ENCODE data around the gene SEMA3F.

The SEMA3F gene

DNA sequence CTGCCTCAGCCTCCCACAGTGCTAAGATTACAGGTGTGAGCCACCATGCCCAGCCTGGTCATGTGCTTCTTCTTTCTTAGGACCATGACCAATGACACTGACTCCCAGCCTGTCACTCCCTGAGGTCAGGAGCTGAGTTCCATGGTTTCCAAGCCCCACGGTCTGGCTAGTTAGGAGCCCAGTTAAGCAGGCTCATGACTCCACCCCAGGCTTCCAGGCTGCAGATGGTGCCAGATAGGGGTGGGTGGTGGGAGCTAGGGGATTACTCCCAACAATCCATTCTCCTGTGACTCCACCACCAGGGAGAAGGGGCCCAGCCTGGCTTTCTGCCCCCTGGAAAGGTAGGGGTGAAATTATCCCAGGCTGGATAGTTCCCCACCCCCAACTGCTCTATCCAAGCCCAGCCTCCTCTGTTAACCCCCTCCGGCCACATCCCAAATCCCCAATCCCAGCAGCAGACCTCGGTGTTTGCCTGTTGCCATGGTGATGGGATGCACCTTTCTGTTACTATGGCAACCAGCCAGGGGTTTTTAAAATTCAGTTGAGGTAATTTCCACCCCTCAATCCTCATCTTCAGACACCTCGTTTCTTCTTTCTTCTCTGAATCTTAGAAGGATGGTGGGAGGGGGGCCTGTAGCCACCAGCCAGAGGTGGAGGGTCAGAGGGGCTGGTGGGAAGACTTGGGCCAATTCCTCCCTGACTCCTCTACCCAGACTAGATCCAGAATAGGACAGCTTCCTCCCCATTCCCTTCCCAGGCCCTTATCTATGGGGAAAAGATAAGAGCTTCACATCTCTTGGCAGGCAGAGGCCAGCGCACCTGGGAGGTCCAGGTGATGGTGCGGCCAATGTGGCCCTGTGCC, 22.5 kb upstream of the SEMA3F start:
- no peak for DNase-seq (ENCODE audit: low read depth in 2 of 2)

DNA sequence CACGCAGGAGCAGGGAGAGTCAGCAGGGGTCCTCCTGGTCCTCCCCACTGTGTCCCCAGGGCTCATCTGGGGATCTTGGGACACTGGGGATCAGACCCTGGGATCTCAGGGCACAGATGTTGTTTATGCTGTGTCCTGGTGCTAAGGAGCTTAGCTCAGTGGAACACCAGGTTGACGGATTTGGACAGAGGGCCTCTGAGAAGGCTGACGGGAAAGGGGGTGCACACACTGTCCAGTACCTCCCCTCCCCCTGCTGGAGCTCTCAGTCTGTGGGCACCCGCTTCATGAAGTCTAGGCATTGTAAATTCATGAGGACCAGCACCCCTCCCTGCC, 21.9 kb upstream of the SEMA3F start:
- no peak for DNase-seq (ENCODE audit: low read depth in 2 of 2)

DNA sequence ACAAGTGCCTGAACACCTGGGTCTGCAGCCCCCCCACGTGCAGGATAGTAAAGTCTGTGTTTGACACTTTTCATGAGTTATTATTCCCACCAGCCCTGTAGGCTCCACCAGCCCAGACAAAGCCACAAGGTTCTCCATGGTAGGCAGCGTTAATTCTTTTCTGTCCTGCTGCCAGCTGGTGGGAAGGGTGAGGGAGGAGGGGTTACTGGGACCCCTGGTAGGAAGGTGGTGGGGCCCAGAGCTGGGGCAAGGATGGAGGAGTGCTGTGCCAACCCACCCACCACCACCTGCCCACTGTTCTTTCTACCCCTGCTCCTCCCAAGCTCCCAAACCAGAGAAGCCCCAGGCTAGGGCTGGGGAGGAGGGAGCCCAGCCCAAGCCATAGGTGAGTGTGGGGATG, 20.8 kb upstream of the SEMA3F start:
- DNase-seq (ENCODE audit: low read depth in 2 of 2): no peak

DNA sequence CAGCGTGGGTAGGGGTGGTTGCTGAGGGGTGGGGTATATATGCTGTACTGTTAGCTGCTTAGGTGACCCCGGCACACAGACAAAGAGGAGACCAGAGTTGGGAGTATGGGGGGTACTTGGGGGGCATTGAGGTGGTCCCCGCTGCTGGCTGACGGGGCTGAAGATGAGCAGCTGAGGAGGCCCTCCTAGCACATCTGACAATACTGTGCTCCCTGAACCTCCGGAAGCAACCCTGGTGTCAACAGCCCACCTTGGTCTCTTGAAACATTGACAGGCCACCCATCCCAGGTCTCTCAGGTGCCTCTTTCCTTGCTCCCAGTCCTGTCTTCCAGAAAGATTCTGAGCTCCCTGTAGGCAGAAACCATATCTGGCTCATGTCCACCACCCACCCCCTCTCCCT, 19.2 kb upstream of the SEMA3F start:
- no peak for DNase-seq (ENCODE audit: low read depth in 2 of 2)

DNA sequence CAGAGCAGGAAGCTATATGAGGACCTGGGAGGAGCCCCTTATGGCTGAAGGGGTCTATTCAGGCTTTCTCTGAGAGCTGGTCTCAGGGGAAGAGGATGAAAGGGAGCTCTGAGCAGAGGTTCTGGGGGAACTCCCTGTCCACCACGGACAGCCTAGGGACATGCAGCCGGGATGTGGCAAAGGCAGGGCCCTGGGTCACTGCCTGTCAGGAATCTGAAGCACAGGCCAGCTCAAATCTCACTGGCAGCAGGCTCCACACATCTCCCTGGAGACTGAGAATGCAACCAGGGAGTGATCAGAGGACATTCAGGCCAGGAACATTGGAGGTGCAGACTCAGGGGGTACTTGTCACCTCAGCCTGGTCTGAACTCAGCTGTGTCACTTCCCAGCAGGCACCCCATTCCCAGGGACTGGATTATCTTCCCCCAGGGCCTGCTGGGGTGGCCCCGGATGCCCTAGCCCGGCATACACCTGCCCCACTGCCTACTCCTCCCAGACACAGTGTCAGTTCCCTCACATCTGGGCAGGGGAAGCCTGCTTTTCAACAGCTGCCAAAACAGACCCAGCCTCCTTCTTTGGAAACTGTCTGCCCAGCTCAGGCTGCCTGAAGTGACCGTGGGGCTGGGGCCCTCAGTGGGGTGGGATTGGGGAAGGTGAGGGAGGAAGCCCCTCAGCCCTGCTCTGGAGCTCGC, 18.3 kb upstream of the SEMA3F start:
- DNase-seq (ENCODE audit: low read depth in 2 of 2): no peak

DNA sequence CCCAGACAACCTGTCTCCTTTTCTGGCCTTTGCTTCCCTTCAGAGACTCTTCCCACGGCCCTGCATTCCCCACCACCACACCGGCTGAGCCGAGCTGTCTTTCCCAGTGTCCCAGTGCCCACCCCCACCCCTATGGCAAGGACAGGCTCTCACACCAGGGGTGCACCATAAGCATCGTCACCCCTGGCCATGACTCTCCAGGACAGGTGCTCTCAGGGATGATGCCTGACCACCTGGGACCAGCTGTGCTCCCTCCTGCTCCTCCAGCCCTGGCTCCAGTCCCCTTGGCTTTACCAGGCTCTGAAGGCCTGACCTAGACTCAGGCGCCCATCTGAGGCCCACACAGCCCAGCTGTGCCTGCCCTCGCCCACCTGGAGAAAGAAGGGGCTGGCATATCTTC, 17.6 kb upstream of the SEMA3F start:
- no peak for DNase-seq (ENCODE audit: low read depth in 2 of 2)

DNA sequence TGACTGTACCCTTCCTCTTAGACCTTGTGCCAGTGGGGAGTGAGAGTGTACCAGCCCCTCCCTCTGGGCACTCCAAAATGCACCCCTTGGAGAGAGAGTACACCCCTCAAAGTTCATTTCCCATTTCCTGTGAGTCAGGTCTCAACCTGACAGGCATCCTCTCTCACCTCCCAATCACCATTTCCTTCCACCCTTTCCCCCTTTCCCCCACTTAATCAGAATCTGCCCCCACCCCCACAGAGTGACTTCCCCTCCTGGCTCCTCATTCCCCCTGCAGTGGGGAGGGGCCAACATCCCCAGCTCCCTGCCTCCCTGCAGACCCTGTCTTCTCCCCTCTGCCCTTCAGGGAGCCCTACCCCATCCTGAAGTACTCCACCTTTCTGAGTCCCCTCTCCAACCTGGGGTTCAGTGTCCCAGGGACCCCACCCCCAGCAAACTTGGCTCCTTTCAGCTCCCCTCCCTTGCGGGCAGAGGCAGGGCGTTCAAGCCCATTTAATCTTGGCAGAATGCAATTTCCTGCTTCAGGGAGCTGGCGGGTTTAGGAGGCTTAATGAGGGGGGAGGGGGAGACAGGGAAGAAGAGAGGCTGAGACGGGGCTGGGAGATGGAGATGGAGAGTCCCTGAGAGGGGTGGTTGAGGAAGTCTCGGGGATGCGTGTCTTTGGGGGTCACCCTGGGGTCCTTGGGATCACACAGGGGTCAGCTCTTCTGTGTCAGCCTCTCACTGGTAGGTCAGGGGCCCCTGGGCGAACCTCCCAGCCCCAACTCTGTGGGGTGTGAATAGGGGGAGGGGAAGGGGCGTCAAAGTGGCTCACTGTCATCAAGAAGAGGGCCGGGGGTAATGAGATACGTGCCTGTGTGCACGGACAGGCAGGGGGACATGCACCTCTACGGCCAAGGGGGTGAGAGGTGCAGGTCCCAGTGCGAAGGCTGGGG, 16.6 kb upstream of the SEMA3F start:
- no peak for DNase-seq (ENCODE audit: low read depth in 2 of 2)

DNA sequence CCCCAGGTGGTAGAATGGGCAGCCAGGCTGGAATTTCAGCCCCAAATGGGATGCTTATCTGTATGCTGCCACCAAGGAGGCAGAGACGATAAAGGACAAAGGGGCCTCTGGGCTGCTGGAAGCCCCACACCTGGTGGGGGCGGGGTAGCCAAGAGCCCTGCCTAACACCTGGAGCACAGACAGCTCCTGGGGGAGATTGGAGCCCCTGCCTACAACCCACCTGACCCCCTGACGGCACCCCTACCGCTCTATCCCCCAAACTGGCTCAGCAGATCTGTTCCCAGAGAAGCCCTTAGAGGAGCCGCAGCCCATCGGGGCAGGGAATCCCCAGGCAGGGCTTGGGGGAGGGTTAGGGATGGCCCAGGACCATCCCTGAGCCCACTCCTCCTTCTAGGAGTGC, 15.8 kb upstream of the SEMA3F start:
- DNase-seq (ENCODE audit: low read depth in 2 of 2): no peak

DNA sequence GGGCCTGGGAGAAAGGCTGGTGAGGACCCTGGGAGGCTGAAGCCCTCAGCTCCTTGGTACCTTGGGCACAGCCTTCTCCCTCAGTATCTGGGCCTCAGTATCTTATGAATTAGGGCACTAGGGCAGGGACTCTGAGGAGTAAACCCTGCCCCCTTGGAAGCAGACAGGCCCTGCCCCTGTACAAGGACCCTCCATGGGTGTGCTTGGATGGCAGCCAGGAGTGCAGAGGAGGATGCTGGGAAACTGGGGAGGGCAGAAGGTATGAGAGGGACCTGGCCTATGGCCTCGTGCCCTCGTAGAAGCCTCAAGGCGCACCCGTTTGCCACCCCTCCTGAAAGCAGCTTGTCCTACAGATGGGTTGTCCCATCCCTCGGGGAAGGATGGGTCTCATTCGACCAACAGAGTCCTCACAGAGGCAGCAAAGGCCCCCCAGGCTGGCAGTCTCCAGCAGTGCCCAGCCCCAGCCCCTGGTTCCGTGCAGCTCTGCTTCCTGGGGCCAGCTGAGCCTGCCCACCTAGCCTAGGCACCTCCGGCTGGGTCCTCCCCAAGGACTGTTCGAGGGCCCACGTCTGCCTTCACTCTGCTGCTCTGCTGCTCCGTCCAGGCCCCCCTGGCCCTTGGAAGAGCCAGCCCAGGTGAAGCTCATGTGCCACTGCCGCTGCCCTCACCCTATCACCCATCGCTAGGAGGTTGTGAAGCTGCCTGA, 15.3 kb upstream of the SEMA3F start:
- no peak for DNase-seq (ENCODE audit: low read depth in 2 of 2)

DNA sequence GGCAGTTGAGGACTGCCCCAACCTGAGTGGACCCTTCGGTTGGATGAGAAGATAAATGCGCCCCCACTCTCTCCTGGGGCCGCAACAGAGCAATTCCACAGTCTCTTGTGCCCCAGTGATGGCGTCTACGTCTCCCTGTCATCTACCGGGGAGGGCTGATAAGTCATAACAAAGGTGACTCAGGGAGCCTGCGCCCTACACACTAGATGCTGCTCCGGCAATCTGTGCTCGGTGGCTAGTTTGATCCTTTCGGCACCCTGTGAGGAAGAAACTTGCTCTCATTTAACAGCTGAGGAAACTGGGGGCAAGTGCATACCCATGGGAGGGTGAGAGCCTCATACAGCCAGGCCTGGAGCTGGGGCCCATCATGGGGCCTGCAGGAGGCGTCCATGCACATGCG, 14.1 kb upstream of the SEMA3F start:
- DNase-seq (ENCODE audit: low read depth in 2 of 2): no peak

DNA sequence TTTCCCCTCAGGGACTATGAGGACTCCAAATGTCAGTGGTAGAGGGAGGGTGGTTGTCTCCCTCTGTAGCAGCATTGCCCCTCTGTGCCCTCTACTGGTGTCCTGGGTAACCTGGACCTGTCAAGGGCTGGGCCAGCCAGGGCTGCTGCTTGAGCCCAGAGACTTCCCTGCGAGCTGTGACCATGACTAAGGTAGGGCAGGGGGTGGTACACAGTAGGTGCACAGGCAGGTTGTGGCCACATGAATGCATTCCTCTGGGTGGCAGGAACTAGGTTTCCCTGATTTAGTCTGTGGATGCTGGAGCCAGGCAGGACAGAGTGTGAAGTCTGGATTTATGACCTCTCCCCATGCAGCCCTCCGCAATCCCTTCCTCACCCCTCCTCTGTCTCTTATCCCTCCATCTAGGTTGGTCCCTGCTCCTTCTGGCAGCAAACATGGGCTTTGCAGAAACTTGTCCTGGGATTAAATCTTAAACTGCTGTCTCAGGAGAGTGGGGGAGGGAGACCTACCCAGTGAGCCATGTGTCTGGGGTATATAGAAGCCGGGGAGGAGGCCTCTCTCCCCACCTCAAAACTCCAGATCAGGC, 8.7 kb upstream of the SEMA3F start:
- DNase-seq (ENCODE audit: low read depth in 2 of 2): no peak

DNA sequence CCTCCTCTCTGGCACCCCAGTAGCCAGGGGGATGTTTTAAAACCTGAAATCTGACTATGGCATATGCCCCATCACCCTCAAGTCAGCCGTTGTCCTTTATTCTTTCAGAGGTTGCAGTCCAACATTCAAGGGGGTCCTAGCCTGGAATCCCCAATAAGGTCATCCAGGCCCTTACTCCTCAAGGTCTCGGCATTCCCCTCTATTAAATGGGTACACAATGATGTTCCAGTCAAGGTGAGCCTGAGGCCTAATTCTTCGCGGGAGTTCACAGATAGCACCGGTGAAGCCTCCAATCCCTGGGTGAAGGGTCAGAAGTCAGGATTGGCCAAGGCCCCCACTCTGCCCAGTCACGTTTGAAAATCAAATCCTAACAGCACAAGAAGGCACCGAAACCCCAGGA, 8.1 kb upstream of the SEMA3F start:
- DNase-seq (ENCODE audit: low read depth in 2 of 2): no peak

DNA sequence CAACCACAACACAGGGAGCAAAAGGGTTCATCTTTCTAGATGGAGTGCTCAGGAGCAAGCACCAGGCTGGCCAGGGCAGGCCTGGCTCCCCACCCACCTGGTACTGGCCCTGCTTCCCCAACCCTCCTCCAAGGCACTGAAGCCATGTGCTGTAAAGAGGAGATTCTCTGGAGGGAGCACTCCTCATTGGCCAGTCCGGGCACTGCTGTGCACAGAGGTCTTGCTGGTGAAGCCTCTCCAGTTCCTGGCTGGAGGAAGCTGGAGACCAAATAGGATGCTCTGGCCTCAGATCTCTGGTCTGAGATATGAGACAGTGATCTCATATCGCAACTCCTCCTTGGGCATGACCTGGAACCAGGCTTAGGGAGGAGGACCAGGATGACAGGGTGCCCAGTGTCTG, 7.7 kb upstream of the SEMA3F start:
- no peak for DNase-seq (ENCODE audit: low read depth in 2 of 2)

DNA sequence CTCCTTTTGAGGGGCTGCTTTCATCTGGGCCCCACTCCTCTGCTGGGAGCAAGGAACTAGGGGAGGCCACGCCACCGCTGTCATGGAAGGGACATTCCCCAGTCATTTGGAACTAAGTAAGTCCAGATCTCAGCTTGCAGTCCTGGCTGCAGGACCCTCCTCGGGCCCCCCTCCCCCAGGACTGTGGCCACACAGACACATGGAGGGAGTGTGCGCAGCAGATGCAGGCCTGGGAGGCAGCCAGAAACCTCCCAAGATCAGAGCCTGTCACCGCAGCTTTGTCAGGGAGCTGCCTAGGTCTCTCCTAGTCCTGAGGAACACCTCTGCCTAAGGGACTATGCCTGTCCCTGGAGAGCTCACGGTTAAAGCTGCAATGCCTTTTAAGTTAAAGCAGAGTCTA, 7.3 kb upstream of the SEMA3F start:
- DNase-seq (ENCODE audit: low read depth in 2 of 2): no peak

DNA sequence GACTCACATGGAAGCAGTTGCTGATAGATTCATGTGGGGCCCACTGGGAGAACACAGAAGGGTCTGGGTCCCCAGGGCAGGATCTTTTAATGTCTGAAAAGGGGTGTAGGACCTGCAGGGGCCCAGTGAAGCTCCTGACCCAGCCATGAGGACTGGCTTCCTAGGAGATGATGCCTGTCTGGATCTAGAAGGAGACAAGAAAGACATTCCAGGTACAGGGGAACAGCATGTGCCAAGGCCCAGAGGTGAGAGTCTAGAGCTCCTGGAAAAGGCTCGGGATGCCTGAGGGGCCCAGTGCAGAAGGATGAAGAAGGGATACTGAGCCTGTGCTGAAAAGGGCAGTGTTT, 4.7 kb upstream of the SEMA3F start:
- DNase-seq (ENCODE audit: low read depth in 2 of 2): no peak

DNA sequence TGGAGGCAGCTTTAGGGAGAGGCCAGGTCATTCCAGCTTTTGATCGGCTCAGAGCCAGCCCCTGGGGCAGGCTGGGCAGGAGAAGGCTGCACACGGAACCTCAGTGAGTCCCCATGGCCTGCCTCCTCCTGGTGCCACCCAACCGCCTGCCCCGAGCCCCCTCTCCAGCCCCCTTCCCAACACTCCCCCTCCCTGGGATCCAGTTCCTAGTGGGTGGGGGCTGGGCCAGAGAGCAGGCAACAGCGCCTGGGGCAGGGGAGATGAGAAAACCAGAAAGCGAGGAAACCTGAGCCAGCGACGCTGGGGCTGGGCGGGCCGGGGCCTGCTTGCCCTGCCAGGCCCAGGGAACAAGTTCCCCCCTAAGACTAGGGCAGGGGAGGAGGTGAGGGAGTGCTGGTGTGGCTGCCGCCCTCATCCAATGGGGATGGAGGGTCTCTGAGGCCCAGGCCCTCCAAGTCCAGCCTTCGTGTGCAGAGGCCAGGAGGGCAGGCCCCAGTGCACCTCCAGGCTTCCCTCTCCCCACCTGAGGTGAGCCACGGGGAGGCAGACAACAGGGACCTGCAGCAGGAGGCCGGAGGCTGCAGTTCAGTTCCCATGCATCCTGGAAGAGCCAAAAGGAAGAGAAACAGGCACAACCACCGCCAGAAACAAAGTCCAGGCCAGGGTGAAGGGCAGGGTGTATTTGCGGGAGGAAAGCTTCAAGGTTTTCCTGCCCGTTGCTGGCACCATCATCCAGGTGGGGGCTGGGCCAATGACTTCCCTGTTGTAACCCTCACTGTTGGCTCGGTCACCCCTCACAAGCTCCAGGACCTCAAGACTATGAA, 4.0 kb upstream of the SEMA3F start:
- no peak for DNase-seq (ENCODE audit: low read depth in 2 of 2)

DNA sequence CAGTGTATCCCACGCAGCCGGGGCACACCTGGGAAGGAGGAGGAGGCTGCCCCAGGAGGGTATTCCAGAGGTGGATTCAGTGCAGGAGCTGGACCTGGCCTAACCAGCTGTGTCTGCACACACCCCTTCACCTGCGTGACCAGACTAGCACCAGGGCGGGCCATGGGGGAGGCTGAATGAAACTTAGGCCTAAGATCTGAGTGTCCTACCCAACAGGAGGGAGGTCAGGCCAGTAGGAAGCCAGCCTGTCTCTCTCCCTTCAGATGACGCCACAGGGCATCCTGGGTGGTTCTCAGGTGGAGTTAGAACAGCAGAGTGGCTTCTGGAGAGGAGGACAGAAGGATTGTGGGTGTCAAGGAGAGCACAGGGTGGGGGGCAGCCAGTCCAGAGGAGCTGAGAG, 3.4 kb upstream of the SEMA3F start:
- no peak for DNase-seq (ENCODE audit: low read depth in 2 of 2)

DNA sequence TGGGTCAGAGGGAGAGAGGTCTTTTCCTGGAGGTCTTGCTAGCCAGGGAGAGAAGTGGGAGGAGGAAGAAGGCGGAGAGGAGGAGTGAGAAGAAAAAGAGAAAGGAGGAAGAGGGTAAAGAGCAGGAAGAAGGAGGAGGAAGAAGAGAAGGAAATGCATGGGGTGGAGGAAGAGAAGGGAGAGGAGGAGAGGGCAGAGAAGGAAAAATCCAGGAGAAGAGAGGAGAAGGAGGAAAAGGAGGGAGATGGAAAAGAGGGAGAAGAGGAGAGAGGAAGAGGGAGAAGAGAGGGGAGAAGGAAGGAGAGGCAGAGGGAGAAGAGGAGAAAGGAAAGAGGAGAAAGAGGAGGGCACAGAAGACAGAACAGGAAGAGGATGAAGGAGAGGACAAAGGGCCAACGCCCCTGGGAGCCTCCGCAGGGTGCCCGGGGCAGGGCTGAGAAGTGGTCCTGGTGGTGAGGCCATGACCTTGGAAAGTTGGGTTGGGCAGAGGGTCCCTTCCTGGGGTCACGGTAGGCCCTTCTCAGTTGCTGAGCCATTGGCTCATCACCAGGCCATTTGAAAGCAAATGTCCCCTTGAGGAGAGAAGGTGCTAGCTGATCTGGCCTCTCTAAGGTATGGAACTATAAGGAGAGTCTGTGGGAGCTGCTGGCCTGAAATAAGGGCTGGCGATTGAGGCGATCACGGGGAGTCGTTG, 1.2 kb upstream of the SEMA3F start:
- no peak for DNase-seq (ENCODE audit: low read depth in 2 of 2)

DNA sequence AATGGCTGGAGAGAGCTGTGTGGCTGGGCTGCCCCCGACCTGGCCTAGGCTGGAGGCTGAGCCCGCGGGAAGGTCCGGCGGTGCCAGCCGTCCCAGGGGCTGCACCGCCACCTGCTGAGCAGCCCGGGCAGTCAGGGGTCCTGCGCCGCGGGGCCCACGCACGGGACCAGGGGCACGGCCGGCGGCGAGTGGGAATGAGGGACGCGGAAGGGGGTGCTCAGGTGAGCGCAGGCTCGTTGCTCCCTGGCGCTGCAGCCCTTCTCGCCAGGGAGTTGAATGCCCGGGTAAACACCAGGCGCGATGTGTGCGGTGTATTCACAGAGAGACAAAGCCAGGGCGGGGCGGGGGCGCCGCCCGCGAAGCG, 666 bp upstream of the SEMA3F start:
- DNase-seq (ENCODE audit: low read depth in 2 of 2): no peak

DNA sequence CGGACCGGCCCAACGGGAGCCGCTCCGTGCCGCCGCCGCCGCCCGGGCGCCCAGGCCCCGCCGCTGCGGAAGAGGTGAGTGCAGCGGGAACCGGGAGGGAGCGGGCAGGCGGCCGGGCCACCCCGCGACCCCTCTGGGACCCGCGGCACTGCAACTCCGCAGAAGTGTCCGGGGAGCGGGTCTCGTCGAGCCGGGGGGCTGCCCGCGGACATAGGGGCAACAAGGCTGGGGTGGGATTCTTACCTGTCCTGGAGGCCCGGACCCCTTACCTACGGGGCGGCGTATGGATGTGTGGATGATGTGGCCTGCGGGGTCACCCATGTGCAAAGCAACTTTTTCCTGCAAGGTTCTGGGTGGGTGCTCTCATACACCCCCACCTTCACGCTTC, 361 bp downstream of the SEMA3F start:
- no peak for DNase-seq (ENCODE audit: low read depth in 2 of 2)

Data from stimulated activated CD8-positive, alpha-beta memory T cell treated with anti-CD3 and anti-CD28 coated beads, Interleukin-7, amount 100 ng/mL, for 1 hour (primary cell).